ENCODE data around the gene WDFY4. TPM values are rescaled to one million over a fixed set of nuclear protein-coding genes. Genes with fewer than 3 reads are reported as not detected.

Gene WDFY4
- total and polyA plus RNA-seq, 2 donors (not counting 3 experiments of a cell fraction or from before 2014, with no cell fraction given): 10.1 to 10.2 TPM

DNA sequence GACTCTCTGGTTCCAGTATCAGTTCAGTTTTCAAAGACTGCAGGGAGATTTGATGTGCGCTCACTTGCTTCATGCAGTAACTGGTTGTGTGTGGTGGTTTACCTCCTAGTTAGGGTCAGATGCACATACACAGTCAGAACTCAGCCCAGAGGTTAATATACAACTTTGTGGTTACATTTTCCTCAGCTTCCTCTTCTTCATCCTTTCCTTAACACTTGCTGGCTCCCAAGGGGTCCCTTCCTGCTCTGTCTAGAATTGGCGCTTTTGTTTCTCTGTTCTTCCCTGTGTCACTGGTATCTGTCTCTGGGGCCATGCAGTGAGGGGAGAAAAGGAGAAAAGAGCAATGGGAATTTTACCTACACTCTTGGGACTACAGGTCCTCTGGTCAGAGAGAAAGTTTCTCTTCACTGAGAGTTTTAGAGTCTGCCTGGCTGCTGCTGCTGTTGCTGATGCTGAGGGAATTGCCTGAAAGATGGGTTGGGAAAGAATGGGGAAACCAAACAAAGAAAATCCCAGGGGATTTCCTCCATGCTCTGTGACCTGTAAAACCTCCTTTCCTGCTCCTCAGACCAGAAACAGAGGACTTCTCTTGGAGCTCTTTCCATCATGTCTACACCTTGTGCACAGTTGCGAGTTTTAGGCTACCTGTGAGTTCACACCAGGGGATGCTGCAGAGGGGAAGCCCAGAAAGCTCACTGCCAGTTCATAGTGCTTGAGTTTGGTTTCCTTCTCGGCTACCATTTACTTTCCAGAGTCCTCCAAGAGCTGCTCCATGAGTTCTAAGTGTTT, 74.6 kb downstream of the WDFY4 start:
- Histone ChIP-seq H3K36me3 (ENCODE audit: control insufficient read depth in 2 of 2, extremely low read depth in 1 of 2, insufficient read depth in 2 of 2, low read length in 2 of 2) (no peaks in the 10 kb centered on the region), H2AFZ (ENCODE audit: low read depth, low read length) (no peak overlapping the region), H3K9me1 (replicated peaks; ENCODE audit: control insufficient read depth, extremely low read depth, insufficient read depth, low read length) (no peaks in the 10 kb centered on the region), H4K20me1 (replicated peaks; ENCODE audit: control insufficient read depth, extremely low read depth, insufficient read depth, low read length) (no peaks in the 10 kb centered on the region), H3K4me1 (ENCODE audit: control insufficient read depth, extremely low read depth, insufficient read depth, low read length) (no peaks in the 10 kb centered on the region), H3K79me2 (ENCODE audit: control insufficient read depth, insufficient read depth, low read length) (no peaks in the 10 kb centered on the region), H3K9me3 (replicated peaks; ENCODE audit: control insufficient read depth, insufficient read depth, low read length) (no peaks in the 10 kb centered on the region), H3K27ac (ENCODE audit: insufficient read depth, low read depth, low read length) (no peak overlapping the region), H3K27me3 (ENCODE audit: control insufficient read depth in 2 of 2, insufficient read depth in 2 of 2, low read length in 2 of 2) (peaks cover 0 to 2% of the 10 kb centered on the region in 2 experiments), H3K9ac (replicated peaks; ENCODE audit: extremely low read depth, insufficient read depth, low read length) (no peak overlapping the region), H3K4me3 (replicated peaks in 1 of 3; ENCODE audit: insufficient read depth in 1 of 3, low read depth in 1 of 3, low read length in 3 of 3) (no peak overlapping the region), H3K4me2 (ENCODE audit: insufficient read depth, low read length) (no peak overlapping the region)
- CTCF ChIA-PET: no interaction called here
- no peak for FAIRE-seq
- dilution Hi-C loops (cut with MboI; ENCODE audit: extremely low pct_ligation_motif_present, low sequenced_read_pairs) (no loop called here), intact Hi-C loops (cut with micrococcal nuclease) (no loop called here)
- no peak for DNase-seq (ENCODE audit: low read depth, low spot score)
- POLR2A ChIA-PET: no interaction called here
- no TSS peak for BruUV-seq (replicated peaks)
- TF ChIP-seq JUN (IDR thresholded peaks at IDR 0.05; ENCODE audit: borderline replicate concordance, insufficient read depth, insufficient read length, low read depth) (no peak), EZH2 (IDR thresholded peaks at IDR 0.05; ENCODE audit: borderline replicate concordance, low read depth, low read length, severe bottlenecking) (no peak), POLR2AphosphoS5 (IDR thresholded peaks at IDR 0.05; ENCODE audit: insufficient read depth, low read depth, low read length) (no peak), MYC (IDR thresholded peaks at IDR 0.05; ENCODE audit: low read depth, low read length) (no peak), POLR2A (IDR thresholded peaks at IDR 0.05; ENCODE audit: low read depth, low read length) (no peak)
- TF ChIP-seq, protein P1, sequence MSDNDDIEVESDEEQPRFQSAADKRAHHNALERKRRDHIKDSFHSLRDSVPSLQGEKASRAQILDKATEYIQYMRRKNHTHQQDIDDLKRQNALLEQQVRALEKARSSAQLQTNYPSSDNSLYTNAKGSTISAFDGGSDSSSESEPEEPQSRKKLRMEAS (IDR thresholded peaks at IDR 0.05; ENCODE audit: insufficient read depth, insufficient read length): no peak
- TF ChIP-seq, protein P2, sequence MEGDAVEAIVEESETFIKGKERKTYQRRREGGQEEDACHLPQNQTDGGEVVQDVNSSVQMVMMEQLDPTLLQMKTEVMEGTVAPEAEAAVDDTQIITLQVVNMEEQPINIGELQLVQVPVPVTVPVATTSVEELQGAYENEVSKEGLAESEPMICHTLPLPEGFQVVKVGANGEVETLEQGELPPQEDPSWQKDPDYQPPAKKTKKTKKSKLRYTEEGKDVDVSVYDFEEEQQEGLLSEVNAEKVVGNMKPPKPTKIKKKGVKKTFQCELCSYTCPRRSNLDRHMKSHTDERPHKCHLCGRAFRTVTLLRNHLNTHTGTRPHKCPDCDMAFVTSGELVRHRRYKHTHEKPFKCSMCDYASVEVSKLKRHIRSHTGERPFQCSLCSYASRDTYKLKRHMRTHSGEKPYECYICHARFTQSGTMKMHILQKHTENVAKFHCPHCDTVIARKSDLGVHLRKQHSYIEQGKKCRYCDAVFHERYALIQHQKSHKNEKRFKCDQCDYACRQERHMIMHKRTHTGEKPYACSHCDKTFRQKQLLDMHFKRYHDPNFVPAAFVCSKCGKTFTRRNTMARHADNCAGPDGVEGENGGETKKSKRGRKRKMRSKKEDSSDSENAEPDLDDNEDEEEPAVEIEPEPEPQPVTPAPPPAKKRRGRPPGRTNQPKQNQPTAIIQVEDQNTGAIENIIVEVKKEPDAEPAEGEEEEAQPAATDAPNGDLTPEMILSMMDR (IDR thresholded peaks at IDR 0.05; ENCODE audit: extremely low read depth in 1 of 2, insufficient read depth in 1 of 2, low read depth in 1 of 2, low read length in 2 of 2): no peak
